Keratinocyte (primary cell): Measurements from ENCODE around the gene PIP4K2A. TPM values are rescaled to one million over a fixed set of nuclear protein-coding genes. Genes with fewer than 3 reads are reported as not detected.

Experiments
- DNase-seq: peaks from one replicate; pipeline ENCODE4 v3.0.0-alpha.2; 2011; ENCODE audit warnings: low read depth, missing footprints, low spot score
- FAIRE-seq: peaks from 2 replicates; lab custom pipeline; 2011; peaks lifted over from hg19 to GRCh38; lab: Jason Lieb, UNC
- H2AFZ ChIP-seq: 2 replicates; pipeline ENCODE4 v1.6.0; 2012; ENCODE audit warnings: low read length, control low read depth, inconsistent platforms; ENCODE audit not compliant: control insufficient read depth
- H3K27ac ChIP-seq: 2 replicates; pipeline ENCODE4 v1.5.1; 2011; ENCODE audit warnings: low read length; ENCODE audit not compliant: control insufficient read depth, insufficient read depth
- H3K27me3 ChIP-seq: 3 replicates; pipeline ENCODE4 v1.6.0; 2011; ENCODE audit warnings: low read length; ENCODE audit not compliant: control insufficient read depth, insufficient read depth; ENCODE audit errors: extremely low read depth
- H3K36me3 ChIP-seq, 2 experiments: 2 replicates in 1 of 2; 3 replicates in 1 of 2; pipeline ENCODE4 v1.5.1; 2011; ENCODE audit warnings: low read length in 2 of 2, mild to moderate bottlenecking in 1 of 2; ENCODE audit not compliant: control insufficient read depth in 2 of 2, insufficient read depth in 2 of 2; ENCODE audit errors: extremely low read depth in 1 of 2
- H3K4me1 ChIP-seq: 3 replicates; pipeline ENCODE4 v1.5.1; 2011; ENCODE audit warnings: low read length; ENCODE audit not compliant: control insufficient read depth, insufficient read depth; ENCODE audit errors: extremely low read depth
- H3K4me2 ChIP-seq: 3 replicates; pipeline ENCODE4 v1.6.0; 2011; ENCODE audit warnings: low read depth, low read length; ENCODE audit not compliant: control insufficient read depth, insufficient read depth; ENCODE audit errors: extremely low read depth
- H3K4me3 ChIP-seq, 3 experiments: fragments of 200-600 bp in 1 of 3; sonication (generic) in 1 of 3; 2 replicates in 2 of 3; 3 replicates in 1 of 3; pipeline ENCODE4 v1.5.1; 2011 to 2016; ENCODE audit warnings: low read length in 3 of 3, mild to moderate bottlenecking in 3 of 3, control low read depth in 2 of 3, inconsistent platforms in 1 of 3, low read depth in 1 of 3, mixed read lengths in 1 of 3, mixed run types in 1 of 3, moderate library complexity in 1 of 3; ENCODE audit not compliant: control insufficient read depth in 2 of 3, insufficient read depth in 2 of 3; ENCODE audit errors: extremely low read depth in 1 of 3
- H3K79me2 ChIP-seq: 2 replicates; pipeline ENCODE4 v1.6.0; 2012; ENCODE audit warnings: low read length; ENCODE audit not compliant: control insufficient read depth, insufficient read depth
- H3K9ac ChIP-seq: 3 replicates; pipeline ENCODE4 v1.6.0; 2011; ENCODE audit warnings: low read length; ENCODE audit not compliant: control insufficient read depth, insufficient read depth; ENCODE audit errors: extremely low read depth
- H3K9me1 ChIP-seq: 3 replicates; pipeline ENCODE4 v1.6.0; 2011; ENCODE audit warnings: low read length; ENCODE audit not compliant: control insufficient read depth, insufficient read depth; ENCODE audit errors: extremely low read depth
- H3K9me3 ChIP-seq: 2 replicates; pipeline ENCODE4 v1.5.1; 2012; ENCODE audit warnings: low read depth, low read length; ENCODE audit not compliant: control insufficient read depth
- H4K20me1 ChIP-seq: 3 replicates; pipeline ENCODE4 v1.6.0; 2011; ENCODE audit warnings: low read length; ENCODE audit not compliant: control insufficient read depth, insufficient read depth; ENCODE audit errors: extremely low read depth
- CTCF ChIP-seq, 3 experiments: IDR thresholded peaks in 1 of 3; conservative IDR thresholded peaks in 1 of 3; optimal IDR thresholded peaks in 1 of 3; 2 replicates in 2 of 3; 3 replicates in 1 of 3; pipeline versions ENCODE3 to v1.5.1; 2011; ENCODE audit warnings: low read length in 3 of 3, mild to moderate bottlenecking in 3 of 3, moderate library complexity in 2 of 3, control low read depth in 1 of 3, inconsistent platforms in 1 of 3; ENCODE audit not compliant: insufficient read depth in 2 of 3; ENCODE audit errors: extremely low read depth in 1 of 3
- EZH2 ChIP-seq: IDR thresholded peaks from one replicate; pipeline ENCODE4 v1.6.1; 2012; ENCODE audit warnings: inconsistent platforms, mild to moderate bottlenecking, low read length, moderate library complexity
- dilution Hi-C: fragments of 300-500 bp; cut with MboI; formaldehyde crosslinking; loops from one replicate; pipeline ENCODE4 v1.7.0; 2020; ENCODE audit warnings: low sequenced_read_pairs; ENCODE audit not compliant: extremely low pct_ligation_motif_present
- polyA plus RNA-seq, 5 experiments: library from polyadenylated mRNA; depleted of rRNA in 3 of 5; stranded (reverse) in 3 of 5; stranded (forward) in 1 of 5; unstranded in 1 of 5; fragments of >200 nt; gene quantifications; 1 replicate in 1 of 5; 2 replicates in 3 of 5; 3 replicates in 1 of 5; pipeline versions ENCODE4 v1.2.1 to v1.2.3, GENCODE V29; 2011 to 2012; ENCODE audit warnings: missing spikeins in 2 of 5, low read depth in 1 of 5, low replicate concordance in 1 of 5

PIP4K2A gene
- polyA plus RNA-seq, 1 donor (not counting 4 experiments of a cell fraction or from before 2014, with no cell fraction given), result 15.5 TPM

- TF ChIP-seq CTCF (optimal IDR thresholded peaks at IDR 0.05 in 1 of 3, IDR thresholded peaks at IDR 0.05 in 1 of 3, conservative IDR thresholded peaks at IDR 0.05 in 1 of 3; ENCODE audit: extremely low read depth in 1 of 3, insufficient read depth in 2 of 3, low read length in 3 of 3), result no peak
- TF ChIP-seq EZH2, result no peak
- dilution Hi-C loops, result no loop called here
- Histone ChIP-seq H3K9ac (no peak overlapping the region), H3K4me3 (no peak overlapping the region), H3K27me3 (no peaks in the 10 kb centered on the region), H4K20me1 (no peaks in the 10 kb centered on the region), H3K79me2 (peaks cover 8% of the 10 kb centered on the region), H3K4me1 (peaks cover 35% of the 10 kb centered on the region), H3K9me3 (no peaks in the 10 kb centered on the region), H3K4me2 (no peak overlapping the region), H3K9me1 (no peaks in the 10 kb centered on the region), H3K27ac (no peak overlapping the region), H2AFZ (no peak overlapping the region), H3K36me3 (no peaks in the 10 kb centered on the region)
- DNase-seq, result no peak
- FAIRE-seq, result no peak
These were observed 83.2 kb downstream of the PIP4K2A start for GRCh38 chr10:22631185-22631584.

GRCh38 chr10:22630234-22631174, 83.9 kb downstream of the PIP4K2A start:
- dilution Hi-C loops, result no loop called here
- no peak for DNase-seq

More at GRCh38 chr10:22630234-22631174, 83.9 kb downstream of the PIP4K2A start:
- Histone ChIP-seq H3K9me3 (no peaks in the 10 kb centered on the region), H3K79me2 (peaks cover 8% of the 10 kb centered on the region), H3K9me1 (no peaks in the 10 kb centered on the region), H3K9ac (no peak overlapping the region), H3K27ac (no peak overlapping the region), H3K36me3 (no peaks in the 10 kb centered on the region), H3K4me1 (peaks cover 35% of the 10 kb centered on the region), H3K4me2 (peak overlapping the region; percentile 33), H3K4me3 (no peak overlapping the region), H2AFZ (no peak overlapping the region), H3K27me3 (no peaks in the 10 kb centered on the region), H4K20me1 (no peaks in the 10 kb centered on the region)
- TF ChIP-seq CTCF (optimal IDR thresholded peaks at IDR 0.05 in 1 of 3, IDR thresholded peaks at IDR 0.05 in 1 of 3, conservative IDR thresholded peaks at IDR 0.05 in 1 of 3; ENCODE audit: extremely low read depth in 1 of 3, insufficient read depth in 2 of 3, low read length in 3 of 3), result no peak
- no peak for TF ChIP-seq EZH2
- FAIRE-seq, result peak; percentile 93
